GM21367 (cell line): ENCODE measurements around the gene CXADR.

Experiments used
- ATAC-seq: cut with Tn5 transposase; IDR thresholded peaks from one replicate; pipeline ENCODE4 v1.9.1; 2021; ENCODE audit not compliant: unreplicated experiment

The CXADR gene

GRCh38 chr21:17585875-17586450, 73.1 kb downstream of the CXADR start:
- ATAC-seq, result no peak

DNA sequence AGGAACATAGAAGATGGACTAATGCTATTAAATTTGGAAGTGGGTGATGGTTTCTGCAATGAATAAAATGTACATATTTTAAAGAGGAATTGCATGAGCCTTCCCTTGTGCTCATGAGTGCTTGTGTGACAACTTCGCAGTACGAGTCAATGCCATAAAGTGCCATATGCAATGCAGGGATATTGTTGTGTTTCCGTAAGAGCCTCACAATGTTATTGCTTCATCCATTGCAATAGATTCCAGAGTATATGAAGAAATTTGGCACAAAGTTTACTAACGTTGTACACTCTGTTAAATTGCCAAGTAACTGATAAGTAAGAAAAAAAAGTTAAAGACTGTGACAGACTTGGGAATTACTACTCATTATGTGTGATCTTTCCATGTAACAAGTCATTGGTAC, 77.6 kb downstream of the CXADR start:
- ATAC-seq, result no peak

- no peak for ATAC-seq
Observed at GRCh38 chr21:17597680-17598079, 84.8 kb downstream of the CXADR start.

- ATAC-seq, result peak; percentile 79
Observed at GRCh38 chr21:17598437-17598836, 85.6 kb downstream of the CXADR start.

GRCh38 chr21:17602874-17603273, 90.0 kb downstream of the CXADR start:
- ATAC-seq, result no peak

DNA sequence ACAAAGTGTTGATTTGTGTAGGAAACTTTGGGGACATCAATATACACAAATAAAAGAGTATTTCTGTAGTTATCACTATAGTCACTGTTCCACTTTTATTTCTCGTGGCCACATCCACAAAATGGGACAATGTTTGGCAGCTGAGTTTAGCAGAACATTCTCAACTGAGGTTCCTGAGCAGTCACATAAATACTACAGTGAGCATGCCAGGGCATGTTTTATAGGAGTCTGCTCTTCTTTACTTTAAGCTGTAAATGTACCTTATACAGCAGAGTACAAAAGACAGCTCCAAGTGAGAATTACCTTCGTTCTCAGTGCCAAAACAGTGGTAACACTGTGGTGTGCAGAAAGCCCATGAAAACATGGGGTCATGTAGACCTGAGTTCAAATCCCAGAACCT, 94.8 kb downstream of the CXADR start:
- ATAC-seq, result no peak

DNA sequence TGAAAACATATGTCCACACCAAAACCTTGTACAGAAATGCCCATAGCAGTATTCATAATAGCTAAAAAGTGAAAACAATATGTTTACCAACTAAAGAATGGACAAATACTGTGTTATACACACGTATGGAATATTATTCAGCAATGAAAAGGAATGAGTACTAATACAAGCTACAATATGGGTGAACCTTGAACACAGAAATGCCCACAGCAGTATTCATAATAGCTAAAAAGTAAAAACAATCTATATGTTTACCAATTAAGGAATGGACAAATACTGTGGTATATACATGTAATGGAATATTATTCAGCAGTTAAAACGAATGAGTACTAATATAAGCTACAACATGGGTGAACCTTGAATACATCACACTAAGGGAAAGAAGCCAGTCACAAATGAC, 96.8 kb downstream of the CXADR start:
- ATAC-seq, result no peak

- no peak for ATAC-seq
Observed at GRCh38 chr21:17610911-17611310, 98.1 kb downstream of the CXADR start.

DNA sequence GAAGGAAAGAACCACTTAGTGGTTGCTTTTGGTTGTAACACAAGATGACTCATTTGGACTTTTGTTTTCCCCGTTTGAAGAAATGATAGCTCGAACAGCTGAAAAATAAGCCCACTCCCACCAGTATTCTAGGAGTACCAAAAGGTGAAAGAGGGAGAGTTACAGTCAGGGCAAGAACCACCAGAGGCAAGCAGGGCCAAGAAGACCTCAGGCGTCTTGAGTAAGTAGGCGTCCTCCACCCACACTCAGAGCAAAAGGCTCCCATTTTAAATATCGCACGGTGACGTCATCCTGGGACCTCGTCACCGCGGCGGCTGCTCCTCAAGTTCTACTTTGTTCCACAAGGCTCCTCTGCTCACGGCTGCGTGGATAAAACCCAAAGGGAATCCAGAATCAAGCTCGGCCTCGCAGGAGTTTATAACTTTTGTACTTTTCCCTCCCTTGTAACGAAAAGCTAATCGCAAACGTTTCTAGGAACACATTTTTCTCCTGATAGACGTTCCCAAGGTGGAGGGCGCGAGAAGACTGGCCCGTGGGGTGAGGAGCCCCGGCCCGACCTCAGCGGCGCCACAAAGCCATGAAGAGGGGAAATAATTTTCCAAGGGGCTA, 98.7 kb downstream of the CXADR start:
- peak; percentile 61 for ATAC-seq

GRCh38 chr21:17612023-17612564, 99.3 kb downstream of the CXADR start:
- peak; percentile 5 for ATAC-seq

- ATAC-seq, result peak; percentile 79
Observed at GRCh38 chr21:17612565-17613241, 99.9 kb downstream of the CXADR start, which contains the start of gene BTG3. Gene BTG3, minus strand, starts transcription at chr21:17612901. Its CDS starts 3,757 bp downstream, at chr21:17609144.

GRCh38 chr21:17613242-17613676, 100.4 kb downstream of the CXADR start:
- ATAC-seq, result no peak

DNA sequence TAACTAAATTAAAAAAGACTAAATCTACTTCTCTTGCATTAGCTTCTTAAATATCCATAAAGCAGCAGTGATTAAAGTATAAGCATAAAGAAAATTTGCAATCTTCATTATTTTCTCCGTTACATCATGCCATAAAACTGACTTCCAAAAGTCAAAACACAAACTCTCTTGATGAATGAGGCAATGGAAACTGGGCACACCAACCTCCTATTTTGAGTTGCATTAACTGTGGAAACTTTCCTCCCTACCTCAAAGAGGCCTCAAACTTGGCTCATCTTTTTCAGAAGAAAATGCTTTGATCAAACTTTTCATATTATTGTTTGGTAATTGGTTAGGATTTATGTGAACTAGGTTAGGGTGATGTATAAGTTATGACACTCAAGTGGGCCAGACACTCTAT, 104.0 kb downstream of the CXADR start:
- no peak for ATAC-seq

DNA sequence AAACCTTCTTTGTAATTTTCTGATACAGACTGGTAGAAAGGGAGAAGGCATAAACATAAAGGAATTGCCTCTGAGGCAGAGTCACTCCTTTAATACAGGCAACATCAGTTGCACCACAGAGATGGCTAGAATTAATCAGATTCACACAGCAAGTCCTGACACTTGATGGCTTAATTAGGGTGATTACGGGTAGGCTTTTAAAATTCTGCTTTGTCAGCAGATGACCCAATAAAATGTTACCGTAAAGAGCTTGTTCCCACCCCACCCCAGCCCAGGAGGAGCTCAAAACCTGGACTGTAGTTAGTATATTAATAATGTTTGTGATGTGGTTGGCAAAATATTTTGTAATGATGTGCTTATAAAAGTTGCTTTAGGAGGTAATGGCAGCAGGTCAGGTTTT, 109.2 kb downstream of the CXADR start:
- no peak for ATAC-seq

DNA sequence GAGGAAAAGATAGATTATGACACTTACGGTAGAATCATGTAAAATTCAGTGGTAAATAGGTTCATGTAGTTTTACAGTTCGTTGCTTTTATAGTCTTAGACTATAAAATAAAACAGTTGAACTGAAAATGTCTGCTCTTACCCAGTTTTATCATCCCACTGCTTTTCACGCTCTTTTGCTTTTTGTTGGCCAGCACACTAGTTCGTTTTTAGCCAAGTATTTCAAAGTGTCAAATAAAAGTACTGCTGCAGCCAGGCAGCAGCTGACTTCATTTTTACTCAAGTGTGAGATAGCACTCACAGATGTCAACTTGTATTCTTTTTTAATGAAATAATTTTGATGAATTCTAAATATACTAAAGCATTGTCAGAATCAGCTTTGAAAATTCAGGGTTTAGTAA, 118.4 kb downstream of the CXADR start:
- no peak for ATAC-seq

DNA sequence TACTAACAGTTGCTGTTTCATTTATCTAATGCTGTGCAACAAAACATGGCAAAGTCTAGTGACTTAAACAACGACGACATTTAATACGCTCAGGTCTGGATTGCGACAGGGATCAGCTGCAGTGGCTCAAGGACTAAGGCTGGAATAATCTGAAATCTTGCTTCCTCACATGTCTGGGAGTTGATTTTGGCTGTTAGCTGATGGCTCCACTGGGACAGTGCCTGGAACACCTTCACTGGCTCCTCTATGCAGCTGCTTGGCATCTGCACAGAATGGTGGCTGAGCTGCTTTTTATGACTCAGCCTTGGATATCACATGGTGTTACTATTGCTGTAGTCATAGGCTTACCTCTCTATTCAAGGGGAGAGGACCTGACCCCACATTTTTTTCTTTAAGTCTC, 123.9 kb downstream of the CXADR start:
- no peak for ATAC-seq

- no peak for ATAC-seq
Observed at GRCh38 chr21:17640821-17641220, 128.0 kb downstream of the CXADR start.
